Transverse colon (tissue), 4 donors: ENCODE results near the gene TMEM235. TPM values are rescaled to one million over a fixed set of nuclear protein-coding genes. Genes with fewer than 3 reads are reported as not detected.

Source experiments
- DNase-seq: peaks from one replicate; pipeline ENCODE4 v3.0.0-alpha.2; 2019
- H3K27ac ChIP-seq, 4 donors: fragments of 200-600 bp; sonication (generic); 2 replicates each; pipeline ENCODE4 v1.5.1; 2016 to 2018; ENCODE audit warnings: inconsistent platforms in 4 of 4
- H3K27me3 ChIP-seq: fragments of 200-600 bp; sonication (generic); 2 replicates; pipeline ENCODE4 v1.5.1; 2017; ENCODE audit warnings: inconsistent platforms
- H3K36me3 ChIP-seq, 4 donors: fragments of 200-600 bp; sonication (generic); 2 replicates each; pipeline ENCODE4 v1.5.1; 2017 to 2019; ENCODE audit warnings: inconsistent platforms in 4 of 4
- H3K4me1 ChIP-seq, 4 donors: fragments of 200-600 bp; sonication (generic); 2 replicates each; pipeline ENCODE4 v1.5.1; 2017 to 2020; ENCODE audit warnings: inconsistent platforms in 4 of 4
- H3K4me3 ChIP-seq, 4 donors: fragments of 200-600 bp; sonication (generic); 1 replicate in 1 of 4; 2 replicates in 3 of 4; pipeline versions ENCODE4 v1.5.1 to v1.6.1; 2017 to 2019; ENCODE audit warnings: inconsistent platforms in 4 of 4
- H3K9me3 ChIP-seq, 2 donors: fragments of 200-600 bp; sonication (generic); 2 replicates each; pipeline ENCODE4 v1.5.1; 2017 to 2019; ENCODE audit warnings: inconsistent platforms in 2 of 2
- CTCF ChIP-seq, 5 experiments: fragments of 200-600 bp in 3 of 5; fragments of 450-650 bp in 2 of 5; sonication (generic) in 3 of 5; IDR thresholded peaks; 1 replicate in 2 of 5; 2 replicates in 3 of 5; pipeline ENCODE4 v1.5.1; 2016 to 2017; ENCODE audit warnings: antibody characterized with exemption in 5 of 5, inconsistent platforms in 3 of 5, mild to moderate bottlenecking in 2 of 5, moderate library complexity in 1 of 5
- EP300 ChIP-seq: sonication (generic); formaldehyde crosslinking; IDR thresholded peaks from one replicate; pipeline ENCODE4 v1.6.1; 2017; ENCODE audit warnings: antibody characterized with exemption, low read depth
- POLR2A ChIP-seq: fragments of 450-650 bp; IDR thresholded peaks from one replicate; pipeline ENCODE4 v1.6.1; 2016; ENCODE audit warnings: antibody characterized with exemption, mild to moderate bottlenecking, moderate library complexity
- POLR2AphosphoS5 ChIP-seq, 3 donors: sonication (generic); formaldehyde crosslinking; IDR thresholded peaks; one replicate each; pipeline ENCODE4 v1.6.1; 2016; ENCODE audit warnings: antibody characterized with exemption in 3 of 3
- WGBS, 2 donors: methylation state at CpG; one replicate each; pipeline ENCODE4 v1.1.5; 2018; ENCODE audit warnings: low coverage in 1 of 2; 5-methylcytosine and 5-hydroxymethylcytosine counted together
- in situ Hi-C, 4 donors: fragments of 200-750 bp; cut with MboI; loops; one replicate each; pipeline versions ENCODE4 v1.15.0 to v1.15.1; 2017; ENCODE audit warnings: low sequenced_read_pairs in 3 of 4, low pct_ligation_motif_present in 1 of 4, low pct_unique_long_range_greater_than_20kb in 1 of 4
- intact Hi-C: fragments of 100-400 bp; cut with DNase I; formaldehyde crosslinking; loops from one replicate; pipeline ENCODE4 v1.15.1; 2023; ENCODE audit warnings: low total_unique reads
- total RNA-seq, 4 donors: library from RNA; depleted of rRNA; stranded (reverse); fragments of >200 nt; gene quantifications; one replicate each; pipeline ENCODE4 v1.1.0, GENCODE V29; 2016

The TMEM235 gene
- total RNA-seq, 4 donors from 2014 or later = not detected

- DNase-seq = peak; percentile 74
These were observed 45.3 kb upstream of the TMEM235 start for GRCh38 chr17:78185981-78186691.

GRCh38 chr17:78186692-78187595 is 44.5 kb upstream of the TMEM235 start, which contains the start of the genes AFMID and TK1:
TSS of gene AFMID (plus strand) at chr17:78187362. CDS start at chr17:78187371, 9 bp downstream.
TSS of gene TK1 (minus strand) at chr17:78187052. CDS start at chr17:78186994, 58 bp downstream.
- TF ChIP-seq CTCF (IDR thresholded peaks at IDR 0.05) (peak; percentile 73 to 96 (median 82)), EP300 (no peak), POLR2A (peak; percentile 72), POLR2AphosphoS5 (IDR thresholded peaks at IDR 0.05) (peak; percentile 65 to 86 (median 78))
- WGBS, 2 donors = 5% methylated on average over 12 to 41 of the region's 57 CpGs
- Histone ChIP-seq H3K4me3 (peak within 1 kb of the TSS; percentile 32 to 47 (median 42)), H3K36me3 (peaks cover 0 to 3% (median 0%) of the 10 kb centered on the region in 4 donors), H3K27me3 (no peaks in the 10 kb centered on the region), H3K27ac (peak within 1 kb of the TSS; percentile 80 to 86 (median 84)), H3K9me3 (no peaks in the 10 kb centered on the region), H3K4me1 (peaks cover 8 to 46% (median 32%) of the 10 kb centered on the region in 4 donors)
- DNase-seq = peak; percentile 99
- intact Hi-C loops (no loop called here), in situ Hi-C loops (no loop called here)

More at GRCh38 chr17:78185981-78186691, 45.3 kb upstream of the TMEM235 start:
- H3K9me3 ChIP-seq = no peaks in the 10 kb centered on the region
- H3K4me3 ChIP-seq = peak overlapping the region in 3 of 4 donors; percentile 32 to 47 (median 45)
- H3K27me3 ChIP-seq = no peaks in the 10 kb centered on the region
- intact Hi-C loops (no loop called here), in situ Hi-C loops (no loop called here)
- 38 to 75% methylated on average over 2 to 10 of the region's 10 CpGs for WGBS, 2 donors
- peak overlapping the region; percentile 80 to 86 (median 84) for H3K27ac ChIP-seq
- TF ChIP-seq POLR2AphosphoS5 (IDR thresholded peaks at IDR 0.05) (peak in 2 of 3 donors; percentile 14 to 36), CTCF (IDR thresholded peaks at IDR 0.05) (no peak)
- H3K36me3 ChIP-seq = no peaks in the 10 kb centered on the region
- H3K4me1 ChIP-seq = peaks cover 8 to 46% (median 32%) of the 10 kb centered on the region in 4 donors

GRCh38 chr17:78196716-78197115 is 34.7 kb upstream of the TMEM235 start:
- TF ChIP-seq POLR2AphosphoS5 (IDR thresholded peaks at IDR 0.05) = no peak
- H3K27ac ChIP-seq = no peak overlapping the region
- 86 to 89% methylated on average over 5 of the region's 5 CpGs for WGBS, 2 donors

GRCh38 chr17:78197147-78197832 is 34.1 kb upstream of the TMEM235 start:
- intact Hi-C loops (no loop called here), in situ Hi-C loops (no loop called here)
- no peaks in the 10 kb centered on the region for H3K27me3 ChIP-seq
- WGBS, 2 donors = 84 to 91% methylated on average over 6 to 9 of the region's 9 CpGs
- H3K4me3 ChIP-seq = no peak overlapping the region
- TF ChIP-seq EP300 (no peak), POLR2A (no peak), POLR2AphosphoS5 (IDR thresholded peaks at IDR 0.05) (no peak), CTCF (IDR thresholded peaks at IDR 0.05) (no peak)
- H3K27ac ChIP-seq = peak overlapping the region in 1 of 4 donors; percentile 94
- peaks cover 0 to 17% (median 8%) of the 10 kb centered on the region in 4 donors for H3K4me1 ChIP-seq
- H3K9me3 ChIP-seq = no peaks in the 10 kb centered on the region
- H3K36me3 ChIP-seq = no peaks in the 10 kb centered on the region
- no peak for DNase-seq

More at GRCh38 chr17:78196716-78197115, 34.7 kb upstream of the TMEM235 start:
- Histone ChIP-seq H3K36me3 (peaks cover 0 to 2% (median 0%) of the 10 kb centered on the region in 4 donors), H3K4me1 (peaks cover 0 to 17% (median 8%) of the 10 kb centered on the region in 4 donors), H3K4me3 (no peak overlapping the region), H3K9me3 (no peaks in the 10 kb centered on the region), H3K27me3 (no peaks in the 10 kb centered on the region)
- DNase-seq = no peak
- intact Hi-C loops = no loop called here
- in situ Hi-C loops = no loop called here
